Measurements from ENCODE around the gene SEC24A.

SEC24A gene

DNA sequence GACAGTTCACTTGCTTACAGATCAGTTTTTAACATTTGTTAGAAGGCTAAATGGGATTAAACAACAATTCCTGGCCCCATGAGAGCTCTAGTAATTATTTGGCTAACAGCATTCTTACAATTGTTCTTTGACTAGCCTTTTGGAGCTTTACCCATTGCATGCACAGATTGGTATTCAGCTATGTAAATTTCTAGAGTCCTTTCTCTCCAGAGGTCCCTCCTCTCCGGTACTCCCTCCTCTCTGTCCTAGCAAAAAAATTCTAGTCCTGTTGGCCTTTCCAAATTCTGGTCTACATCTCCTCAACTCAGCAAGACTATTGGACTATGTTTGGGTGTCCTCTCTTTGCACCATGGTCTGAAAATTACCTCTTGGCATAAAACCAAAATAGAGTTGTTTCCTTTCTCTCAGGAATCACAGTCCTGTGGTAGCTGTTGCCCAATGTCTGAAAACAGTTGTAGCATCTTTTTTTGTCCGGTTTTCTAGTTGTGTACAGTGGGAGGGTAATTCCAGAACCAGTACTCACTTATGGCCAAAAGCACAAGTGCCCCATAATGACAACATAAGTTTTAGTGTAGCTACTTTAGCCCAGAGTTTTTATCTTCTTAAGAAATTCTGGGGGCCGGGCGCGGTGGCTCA is 34.0 kb upstream of the SEC24A start:
- no peaks in the 10 kb centered on the region for H3K27me3 ChIP-seq (replicated peaks; ENCODE audit: insufficient read depth, low read length)
- no peak overlapping the region for H3K4me2 ChIP-seq (ENCODE audit: low read depth, low read length)
- no peak for DNase-seq
- H3K36me3 ChIP-seq (replicated peaks; ENCODE audit: insufficient read depth, low read length) = peaks cover 3% of the 10 kb centered on the region; the same call in 1 of the 2 replicates
- TF ChIP-seq EZH2 (optimal IDR thresholded peaks at IDR 0.05; ENCODE audit: low read depth, low read length) = no peak
- TF ChIP-seq, protein P1, sequence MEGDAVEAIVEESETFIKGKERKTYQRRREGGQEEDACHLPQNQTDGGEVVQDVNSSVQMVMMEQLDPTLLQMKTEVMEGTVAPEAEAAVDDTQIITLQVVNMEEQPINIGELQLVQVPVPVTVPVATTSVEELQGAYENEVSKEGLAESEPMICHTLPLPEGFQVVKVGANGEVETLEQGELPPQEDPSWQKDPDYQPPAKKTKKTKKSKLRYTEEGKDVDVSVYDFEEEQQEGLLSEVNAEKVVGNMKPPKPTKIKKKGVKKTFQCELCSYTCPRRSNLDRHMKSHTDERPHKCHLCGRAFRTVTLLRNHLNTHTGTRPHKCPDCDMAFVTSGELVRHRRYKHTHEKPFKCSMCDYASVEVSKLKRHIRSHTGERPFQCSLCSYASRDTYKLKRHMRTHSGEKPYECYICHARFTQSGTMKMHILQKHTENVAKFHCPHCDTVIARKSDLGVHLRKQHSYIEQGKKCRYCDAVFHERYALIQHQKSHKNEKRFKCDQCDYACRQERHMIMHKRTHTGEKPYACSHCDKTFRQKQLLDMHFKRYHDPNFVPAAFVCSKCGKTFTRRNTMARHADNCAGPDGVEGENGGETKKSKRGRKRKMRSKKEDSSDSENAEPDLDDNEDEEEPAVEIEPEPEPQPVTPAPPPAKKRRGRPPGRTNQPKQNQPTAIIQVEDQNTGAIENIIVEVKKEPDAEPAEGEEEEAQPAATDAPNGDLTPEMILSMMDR (IDR thresholded peaks at IDR 0.05; ENCODE audit: low read length) = no peak
- no peak for TF ChIP-seq EZH2phosphoT487 (IDR thresholded peaks at IDR 0.05; ENCODE audit: low read length)
- peaks cover 8% of the 10 kb centered on the region for H3K79me2 ChIP-seq (ENCODE audit: low read length)
- peaks cover under 1% of the 10 kb centered on the region; the same call in 1 of the 2 replicates for H3K4me1 ChIP-seq (ENCODE audit: low read length)
- no peaks in the 10 kb centered on the region for H3K9me3 ChIP-seq (replicated peaks; ENCODE audit: insufficient read depth, low read length)
- H3K9ac ChIP-seq (ENCODE audit: low read length) = no peak overlapping the region
- no peaks in the 10 kb centered on the region for H4K20me1 ChIP-seq (ENCODE audit: insufficient read depth, low read length)
- no peak overlapping the region for H3K4me3 ChIP-seq (ENCODE audit: low read length)
- H3K27ac ChIP-seq (ENCODE audit: low read length) = no peak overlapping the region
- no peaks in the 10 kb centered on the region for H3F3A ChIP-seq (ENCODE audit: insufficient read depth, low read length)
- no peak overlapping the region for H2AFZ ChIP-seq (ENCODE audit: low read length)
- H3K9me2 ChIP-seq (replicated peaks; ENCODE audit: insufficient read depth, low read length) = no peaks in the 10 kb centered on the region

DNA sequence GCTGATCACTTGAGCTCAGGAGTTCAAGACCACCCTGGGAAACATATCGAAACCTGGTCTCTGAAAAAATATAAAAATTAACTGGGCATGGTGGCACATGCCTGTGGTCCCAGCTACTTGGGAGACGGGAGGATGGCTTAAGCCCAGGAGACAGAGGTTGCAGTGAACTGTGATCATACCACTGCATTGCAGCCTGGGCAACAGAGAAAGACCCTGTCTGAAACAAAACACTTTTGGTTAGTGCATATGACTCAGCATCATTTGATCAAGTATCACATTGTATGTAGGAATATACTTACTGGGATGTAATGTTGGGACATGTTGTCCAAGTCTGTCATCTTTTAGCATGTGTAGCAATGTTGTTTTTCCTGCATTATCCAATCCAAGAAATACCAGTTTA is 28.0 kb upstream of the SEC24A start:
- no peak overlapping the region for H2AFZ ChIP-seq (ENCODE audit: low read length)
- DNase-seq = no peak
- no peak overlapping the region for H3K4me2 ChIP-seq (ENCODE audit: low read depth, low read length)
- no peak overlapping the region for H3K27ac ChIP-seq (ENCODE audit: low read length)
- H3K36me3 ChIP-seq (replicated peaks; ENCODE audit: insufficient read depth, low read length) = peaks cover 6% of the 10 kb centered on the region; the same call in 1 of the 2 replicates
- peaks cover 7% of the 10 kb centered on the region; the same call in 1 of the 2 replicates for H3K4me1 ChIP-seq (ENCODE audit: low read length)
- no peaks in the 10 kb centered on the region for H3K27me3 ChIP-seq (replicated peaks; ENCODE audit: insufficient read depth, low read length)
- no peaks in the 10 kb centered on the region for H3F3A ChIP-seq (ENCODE audit: insufficient read depth, low read length)
- H3K4me3 ChIP-seq (ENCODE audit: low read length) = no peak overlapping the region
- no peaks in the 10 kb centered on the region for H3K9me3 ChIP-seq (replicated peaks; ENCODE audit: insufficient read depth, low read length)
- no peaks in the 10 kb centered on the region for H3K9me2 ChIP-seq (replicated peaks; ENCODE audit: insufficient read depth, low read length)
- no peak overlapping the region for H3K9ac ChIP-seq (ENCODE audit: low read length)
- H4K20me1 ChIP-seq (ENCODE audit: insufficient read depth, low read length) = no peaks in the 10 kb centered on the region
- TF ChIP-seq EZH2phosphoT487 (IDR thresholded peaks at IDR 0.05; ENCODE audit: low read length) = no peak
- no peak for TF ChIP-seq EZH2 (optimal IDR thresholded peaks at IDR 0.05; ENCODE audit: low read depth, low read length)
- TF ChIP-seq, protein P1 (IDR thresholded peaks at IDR 0.05; ENCODE audit: low read length) = no peak
- H3K79me2 ChIP-seq (ENCODE audit: low read length) = peaks cover 54% of the 10 kb centered on the region

DNA sequence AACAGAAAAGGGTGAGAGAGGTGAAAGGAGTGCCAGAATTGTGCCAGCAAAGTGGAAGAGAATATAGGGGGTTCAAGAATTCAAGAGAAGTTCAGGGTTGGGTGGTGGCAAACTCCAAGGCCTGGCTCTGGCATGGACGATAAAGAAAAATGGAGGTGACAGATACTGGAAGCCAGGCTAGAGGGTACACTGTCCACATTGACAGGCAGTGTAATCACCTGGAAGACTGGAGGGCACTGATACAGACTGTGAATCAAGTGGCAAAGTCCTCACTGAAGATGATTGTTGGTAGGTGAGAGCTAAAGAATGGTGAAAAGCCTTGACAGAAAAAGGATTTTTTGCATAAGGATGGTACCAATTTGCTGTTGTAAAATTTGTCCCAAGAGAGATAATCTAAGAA is 23.0 kb upstream of the SEC24A start:
- H3K4me1 ChIP-seq (ENCODE audit: low read length) = peaks cover 16% of the 10 kb centered on the region
- peaks cover 82% of the 10 kb centered on the region for H3K79me2 ChIP-seq (ENCODE audit: low read length)
- no peaks in the 10 kb centered on the region for H3K9me2 ChIP-seq (replicated peaks; ENCODE audit: insufficient read depth, low read length)
- no peak overlapping the region for H3K9ac ChIP-seq (ENCODE audit: low read length)
- H3K27ac ChIP-seq (ENCODE audit: low read length) = no peak overlapping the region
- no peaks in the 10 kb centered on the region for H4K20me1 ChIP-seq (ENCODE audit: insufficient read depth, low read length)
- H3F3A ChIP-seq (ENCODE audit: insufficient read depth, low read length) = 0 out of 2 replicates have a peak, but pooled peaks cover 3% of the 10 kb centered on the region
- H2AFZ ChIP-seq (ENCODE audit: low read length) = no peak overlapping the region
- no peaks in the 10 kb centered on the region for H3K9me3 ChIP-seq (replicated peaks; ENCODE audit: insufficient read depth, low read length)
- H3K4me2 ChIP-seq (ENCODE audit: low read depth, low read length) = no peak overlapping the region
- H3K4me3 ChIP-seq (ENCODE audit: low read length) = no peak overlapping the region
- no peaks in the 10 kb centered on the region for H3K27me3 ChIP-seq (replicated peaks; ENCODE audit: insufficient read depth, low read length)
- DNase-seq = no peak
- peaks cover 4% of the 10 kb centered on the region; the same call in 1 of the 2 replicates for H3K36me3 ChIP-seq (replicated peaks; ENCODE audit: insufficient read depth, low read length)
- no peak for TF ChIP-seq EZH2 (optimal IDR thresholded peaks at IDR 0.05; ENCODE audit: low read depth, low read length)
- TF ChIP-seq, protein P1 (IDR thresholded peaks at IDR 0.05; ENCODE audit: low read length) = no peak
- no peak for TF ChIP-seq EZH2phosphoT487 (IDR thresholded peaks at IDR 0.05; ENCODE audit: low read length)

Measured in MM.1S (cell line).